Memory B cell (primary cell): ENCODE results near the gene BLOC1S6.
A peak's percentile ranks its signal among the peaks of the same experiment; 100 is the strongest.

Experiments used
- ATAC-seq: fragments of 150-1000 bp; cut with Tn5 transposase; 2 replicates; pipeline ENCODE4 v1.10.0; 2021; ENCODE audit warnings: low read depth, mild to moderate bottlenecking, moderate library complexity
- DNase-seq, 2 donors: peaks; one replicate each; pipeline ENCODE4 v3.0.0; 2022; ENCODE audit warnings: low spot score in 2 of 2
- H3K27ac Mint-ChIP-seq: one replicate; pipeline ENCODE4 v1.8.0; 2022; ENCODE audit warnings: mild to moderate bottlenecking, moderate library complexity, mixed read lengths
- H3K27me3 Mint-ChIP-seq: one replicate; pipeline ENCODE4 v1.8.0; 2022; ENCODE audit warnings: mixed read lengths
- H3K36me3 Mint-ChIP-seq: one replicate; pipeline ENCODE4 v1.8.0; 2022; ENCODE audit warnings: mild to moderate bottlenecking, mixed read lengths
- H3K4me1 Mint-ChIP-seq: one replicate; pipeline ENCODE4 v1.8.0; 2022; ENCODE audit warnings: mixed read lengths
- H3K4me3 Mint-ChIP-seq: one replicate; pipeline ENCODE4 v1.8.0; 2022; ENCODE audit warnings: mild to moderate bottlenecking, moderate library complexity, mixed read lengths
- H3K9me3 Mint-ChIP-seq: one replicate; pipeline ENCODE4 v1.8.0; 2022; ENCODE audit warnings: mixed read lengths

BLOC1S6 gene

GRCh38 chr15:45581919-45582318 lies 5.3 kb upstream of the BLOC1S6 start:
- H3K4me1 Mint-ChIP-seq: peaks cover 8% of the 10 kb centered on the region
- no peaks in the 10 kb centered on the region for H3K9me3 Mint-ChIP-seq
- no peaks in the 10 kb centered on the region for H3K27me3 Mint-ChIP-seq
- H3K27ac Mint-ChIP-seq: no peak overlapping the region
- H3K4me3 Mint-ChIP-seq: no peak overlapping the region
- ATAC-seq (no peak), DNase-seq (no peak)
- peaks cover under 1% of the 10 kb centered on the region for H3K36me3 Mint-ChIP-seq

- Mint-ChIP-seq H3K27me3 (no peaks in the 10 kb centered on the region), H3K36me3 (peaks cover 2% of the 10 kb centered on the region), H3K4me3 (no peak overlapping the region), H3K4me1 (peaks cover 16% of the 10 kb centered on the region), H3K9me3 (no peaks in the 10 kb centered on the region), H3K27ac (no peak overlapping the region)
- ATAC-seq: no peak
- no peak for DNase-seq
Measured at GRCh38 chr15:45583731-45584639, 3.2 kb upstream of the BLOC1S6 start.

- peak overlapping the region; percentile 100 for H3K27ac Mint-ChIP-seq
- ATAC-seq (no peak), DNase-seq (no peak)
- H3K4me3 Mint-ChIP-seq: no peak overlapping the region
- no peaks in the 10 kb centered on the region for H3K9me3 Mint-ChIP-seq
- peaks cover 21% of the 10 kb centered on the region for H3K4me1 Mint-ChIP-seq
- no peaks in the 10 kb centered on the region for H3K27me3 Mint-ChIP-seq
- peaks cover 3% of the 10 kb centered on the region for H3K36me3 Mint-ChIP-seq
Measured at GRCh38 chr15:45585069-45585791, 1.9 kb upstream of the BLOC1S6 start.

DNA sequence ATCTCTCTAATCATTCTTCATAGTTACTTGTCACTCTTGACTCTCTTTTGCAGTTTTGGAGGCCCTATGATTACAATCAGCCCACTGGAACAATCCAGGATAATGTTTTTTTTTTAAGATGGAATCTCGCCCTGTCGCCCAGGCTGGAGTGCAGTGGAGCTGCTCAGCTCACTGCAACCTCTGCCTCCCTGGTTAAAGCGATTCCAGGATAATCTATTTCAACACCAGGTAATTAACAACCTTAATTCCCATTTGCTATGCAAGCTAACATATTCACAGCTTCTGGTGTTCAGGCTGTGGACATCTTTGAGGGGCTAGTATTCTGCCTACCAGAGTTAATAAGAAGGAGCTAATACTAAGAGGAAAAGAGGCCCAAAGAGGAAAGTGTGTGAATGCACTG lies 1.1 kb upstream of the BLOC1S6 start:
- DNase-seq (no peak), ATAC-seq (no peak)
- H3K9me3 Mint-ChIP-seq: no peaks in the 10 kb centered on the region
- H3K27ac Mint-ChIP-seq: peak overlapping the region; percentile 100
- peaks cover 3% of the 10 kb centered on the region for H3K36me3 Mint-ChIP-seq
- no peaks in the 10 kb centered on the region for H3K27me3 Mint-ChIP-seq
- H3K4me1 Mint-ChIP-seq: peaks cover 21% of the 10 kb centered on the region
- H3K4me3 Mint-ChIP-seq: peak overlapping the region; percentile 100

DNA sequence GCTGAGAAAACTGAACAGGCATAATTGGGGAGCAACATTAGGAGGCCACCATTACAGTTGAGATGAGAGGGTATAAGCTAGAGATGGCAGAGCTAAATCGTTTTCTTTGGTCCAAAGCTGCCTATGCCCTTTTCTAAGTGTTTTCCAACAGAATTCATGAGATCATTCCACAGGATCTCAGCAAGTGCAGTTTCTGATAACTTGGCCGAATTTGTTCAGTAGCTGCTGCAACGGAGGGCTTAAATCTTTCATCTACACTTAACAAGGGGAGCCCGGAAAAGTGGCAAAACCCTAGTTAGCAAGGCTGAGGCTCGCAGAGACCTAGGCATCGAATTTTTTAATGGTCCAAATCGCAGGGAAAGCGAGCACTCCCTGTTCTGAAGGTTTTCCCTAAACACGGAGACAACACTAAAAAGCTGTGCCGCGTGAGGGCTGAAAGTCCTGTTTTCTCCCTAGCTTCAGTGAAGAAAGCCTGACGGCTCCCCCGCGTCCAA lies 531 bp upstream of the BLOC1S6 start:
- ATAC-seq (no peak), DNase-seq (no peak)
- H3K27me3 Mint-ChIP-seq: no peaks in the 10 kb centered on the region
- peaks cover 21% of the 10 kb centered on the region for H3K4me1 Mint-ChIP-seq
- no peaks in the 10 kb centered on the region for H3K9me3 Mint-ChIP-seq
- peak overlapping the region; percentile 100 for H3K27ac Mint-ChIP-seq
- H3K4me3 Mint-ChIP-seq: peak overlapping the region; percentile 100
- peaks cover 3% of the 10 kb centered on the region for H3K36me3 Mint-ChIP-seq

- DNase-seq (no peak), ATAC-seq (no peak)
- peak overlapping the region; percentile 100 for H3K27ac Mint-ChIP-seq
- H3K4me1 Mint-ChIP-seq: peaks cover 21% of the 10 kb centered on the region
- no peaks in the 10 kb centered on the region for H3K9me3 Mint-ChIP-seq
- H3K27me3 Mint-ChIP-seq: no peaks in the 10 kb centered on the region
- H3K36me3 Mint-ChIP-seq: peaks cover 5% of the 10 kb centered on the region
- peak overlapping the region; percentile 100 for H3K4me3 Mint-ChIP-seq
Measured at GRCh38 chr15:45587863-45588170, 638 bp downstream of the BLOC1S6 start.

DNA sequence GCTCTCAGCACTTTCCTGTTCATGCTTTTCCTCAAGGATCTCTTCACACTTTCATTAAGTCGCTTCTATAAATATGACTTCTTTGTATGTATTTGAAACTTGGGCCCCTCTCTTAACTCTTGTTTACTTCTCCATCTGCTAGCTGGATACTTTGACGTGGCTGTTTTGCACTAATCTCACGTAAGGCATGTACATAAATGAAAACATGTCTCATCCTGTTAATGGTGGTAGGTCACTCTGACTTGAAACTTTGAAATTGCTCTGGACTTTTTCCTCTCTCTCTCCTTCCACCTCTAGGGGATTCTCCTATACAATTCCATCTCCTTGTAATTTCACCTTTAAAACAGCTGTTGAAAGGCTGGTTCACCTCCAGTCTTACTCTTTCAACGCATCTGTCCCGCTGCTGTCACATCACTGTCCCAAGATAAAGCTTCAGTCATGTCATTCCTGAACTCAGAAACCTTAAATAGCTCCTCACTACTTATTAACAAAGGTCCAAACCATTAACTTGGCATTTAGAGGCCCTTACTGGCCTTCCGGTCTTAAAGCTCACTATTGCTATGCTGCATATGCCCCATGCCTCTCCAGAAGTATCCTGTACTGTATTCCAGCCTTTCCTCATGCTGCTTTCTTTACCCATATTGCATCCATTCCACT lies 1.2 kb downstream of the BLOC1S6 start:
- ATAC-seq: no peak
- peak overlapping the region; percentile 100 for H3K4me3 Mint-ChIP-seq
- H3K27me3 Mint-ChIP-seq: no peaks in the 10 kb centered on the region
- peaks cover 21% of the 10 kb centered on the region for H3K4me1 Mint-ChIP-seq
- DNase-seq: no peak
- peaks cover 5% of the 10 kb centered on the region for H3K36me3 Mint-ChIP-seq
- peak overlapping the region; percentile 100 for H3K27ac Mint-ChIP-seq
- H3K9me3 Mint-ChIP-seq: no peaks in the 10 kb centered on the region

- ATAC-seq (no peak), DNase-seq (no peak)
- no peak overlapping the region for H3K27ac Mint-ChIP-seq
- H3K4me3 Mint-ChIP-seq: peak overlapping the region; percentile 41
- H3K36me3 Mint-ChIP-seq: peaks cover 10% of the 10 kb centered on the region
- peaks cover 23% of the 10 kb centered on the region for H3K4me1 Mint-ChIP-seq
- H3K27me3 Mint-ChIP-seq: no peaks in the 10 kb centered on the region
- no peaks in the 10 kb centered on the region for H3K9me3 Mint-ChIP-seq
Measured at GRCh38 chr15:45589256-45589655, 2.1 kb downstream of the BLOC1S6 start.

DNA sequence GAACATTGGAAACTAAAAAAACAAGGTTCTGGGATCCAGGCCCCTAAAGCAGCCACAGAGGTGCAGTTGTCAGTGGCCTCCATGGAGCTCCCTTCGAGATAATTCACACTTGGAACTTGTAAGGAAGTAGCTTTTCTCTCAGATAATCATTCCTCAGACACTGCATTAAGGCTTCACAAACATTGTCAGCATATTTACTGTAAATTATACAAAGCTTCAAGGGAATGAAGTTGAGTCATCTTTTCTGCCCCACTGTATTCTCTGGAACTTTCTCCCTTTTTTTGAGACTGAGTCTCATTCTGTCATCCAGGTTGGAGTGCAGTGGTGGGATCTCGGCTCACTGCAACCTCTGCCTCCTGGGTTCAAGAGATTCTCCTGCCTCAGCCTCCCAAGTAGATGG lies 7.1 kb downstream of the BLOC1S6 start:
- no peak for ATAC-seq
- Mint-ChIP-seq H3K9me3 (no peaks in the 10 kb centered on the region), H3K4me3 (no peak overlapping the region), H3K27ac (peak overlapping the region; percentile 68), H3K27me3 (no peaks in the 10 kb centered on the region), H3K36me3 (peaks cover 17% of the 10 kb centered on the region), H3K4me1 (peaks cover 6% of the 10 kb centered on the region)
- DNase-seq: no peak

- H3K27ac Mint-ChIP-seq: no peak overlapping the region
- no peaks in the 10 kb centered on the region for H3K27me3 Mint-ChIP-seq
- ATAC-seq (no peak), DNase-seq (no peak)
- H3K36me3 Mint-ChIP-seq: peaks cover 16% of the 10 kb centered on the region
- H3K4me3 Mint-ChIP-seq: no peak overlapping the region
- peaks cover 2% of the 10 kb centered on the region for H3K4me1 Mint-ChIP-seq
- H3K9me3 Mint-ChIP-seq: no peaks in the 10 kb centered on the region
Measured at GRCh38 chr15:45594835-45595530, 7.8 kb downstream of the BLOC1S6 start.

- Mint-ChIP-seq H3K27me3 (no peaks in the 10 kb centered on the region), H3K4me1 (peaks cover 19% of the 10 kb centered on the region), H3K4me3 (peak overlapping the region; percentile 24), H3K27ac (peak overlapping the region; percentile 29), H3K36me3 (peaks cover 7% of the 10 kb centered on the region), H3K9me3 (no peaks in the 10 kb centered on the region)
- DNase-seq (no peak), ATAC-seq (peak; percentile 87)
Measured at GRCh38 chr15:45603881-45604280, 16.7 kb downstream of the BLOC1S6 start.

- H3K4me3 Mint-ChIP-seq: peak overlapping the region; percentile 3
- DNase-seq: no peak
Measured at GRCh38 chr15:45604326-45604725, 17.1 kb downstream of the BLOC1S6 start.

DNA sequence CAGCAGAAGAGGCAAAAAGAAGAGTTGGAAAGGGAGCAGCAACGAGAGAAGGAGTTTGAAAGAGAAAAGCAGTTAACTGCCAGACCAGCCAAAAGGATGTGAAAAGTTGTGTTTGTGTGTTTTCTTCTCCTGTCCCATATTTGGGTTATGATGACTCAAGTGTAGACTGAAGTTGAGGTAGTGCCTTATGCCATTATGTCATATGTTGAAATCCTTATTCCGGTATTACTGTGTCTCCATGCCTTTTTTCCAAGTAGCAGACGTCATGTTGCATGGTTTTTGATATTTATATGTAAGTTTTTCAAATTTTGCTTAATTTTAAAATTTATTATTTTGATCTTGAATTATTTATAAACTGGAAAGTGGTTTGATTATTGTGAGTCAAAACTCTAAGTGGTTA lies 19.2 kb downstream of the BLOC1S6 start:
- ATAC-seq (no peak), DNase-seq (no peak)
- no peak overlapping the region for H3K4me3 Mint-ChIP-seq
- peaks cover 9% of the 10 kb centered on the region for H3K36me3 Mint-ChIP-seq
- H3K9me3 Mint-ChIP-seq: no peaks in the 10 kb centered on the region
- no peak overlapping the region for H3K27ac Mint-ChIP-seq
- H3K4me1 Mint-ChIP-seq: peaks cover 19% of the 10 kb centered on the region
- H3K27me3 Mint-ChIP-seq: no peaks in the 10 kb centered on the region

More at GRCh38 chr15:45604326-45604725, 17.1 kb downstream of the BLOC1S6 start:
- Mint-ChIP-seq H3K27ac (peak overlapping the region; percentile 29), H3K9me3 (no peaks in the 10 kb centered on the region), H3K4me1 (peaks cover 19% of the 10 kb centered on the region), H3K36me3 (peaks cover 7% of the 10 kb centered on the region), H3K27me3 (no peaks in the 10 kb centered on the region)
- peak; percentile 11 for ATAC-seq
